Lower leg skin (tissue), 4 donors: ENCODE data around the gene CHAC1. TPM values are rescaled to one million over a fixed set of nuclear protein-coding genes. Genes with fewer than 3 reads are reported as not detected.

Experiments used
- DNase-seq, 2 donors: peaks; one replicate each; pipeline ENCODE4 v3.0.0-alpha.2; 2019; ENCODE audit warnings: low spot score in 2 of 2
- H3K4me3 ChIP-seq: fragments of 200-600 bp; sonication (generic); 2 replicates; pipeline ENCODE4 v1.5.1; 2017; ENCODE audit warnings: mild to moderate bottlenecking, low read depth; ENCODE audit not compliant: poor library complexity, severe bottlenecking
- POLR2A ChIP-seq, 2 donors: fragments of 450-650 bp; IDR thresholded peaks; one replicate each; pipeline ENCODE4 v1.6.1; 2016 to 2017; ENCODE audit warnings: antibody characterized with exemption in 2 of 2, mild to moderate bottlenecking in 1 of 2, moderate library complexity in 1 of 2
- WGBS, 2 donors: methylation state at CpG; one replicate each; pipeline ENCODE4 v1.1.5; 2018; 5-methylcytosine and 5-hydroxymethylcytosine counted together
- intact Hi-C: fragments of 100-400 bp; cut with DNase I; formaldehyde crosslinking; loops from one replicate; pipeline ENCODE4 v1.15.0; 2023; ENCODE audit warnings: low total_unique reads
- total RNA-seq, 4 donors: library from RNA; depleted of rRNA; stranded (reverse); fragments of >200 nt; gene quantifications; one replicate each; pipeline ENCODE4 v1.1.0, GENCODE V29; 2016
- TF ChIP-seq, protein P1 (sequence below), 3 donors: fragments of 450-650 bp; IDR thresholded peaks; one replicate each; pipeline ENCODE4 v1.5.1; 2016; ENCODE audit warnings: antibody characterized with exemption in 3 of 3, mild to moderate bottlenecking in 3 of 3, moderate library complexity in 2 of 3

The CHAC1 gene
- total RNA-seq, 4 donors from 2014 or later, result 0.81 to 13.6 (median 4.4) TPM; not detected in 1

DNA sequence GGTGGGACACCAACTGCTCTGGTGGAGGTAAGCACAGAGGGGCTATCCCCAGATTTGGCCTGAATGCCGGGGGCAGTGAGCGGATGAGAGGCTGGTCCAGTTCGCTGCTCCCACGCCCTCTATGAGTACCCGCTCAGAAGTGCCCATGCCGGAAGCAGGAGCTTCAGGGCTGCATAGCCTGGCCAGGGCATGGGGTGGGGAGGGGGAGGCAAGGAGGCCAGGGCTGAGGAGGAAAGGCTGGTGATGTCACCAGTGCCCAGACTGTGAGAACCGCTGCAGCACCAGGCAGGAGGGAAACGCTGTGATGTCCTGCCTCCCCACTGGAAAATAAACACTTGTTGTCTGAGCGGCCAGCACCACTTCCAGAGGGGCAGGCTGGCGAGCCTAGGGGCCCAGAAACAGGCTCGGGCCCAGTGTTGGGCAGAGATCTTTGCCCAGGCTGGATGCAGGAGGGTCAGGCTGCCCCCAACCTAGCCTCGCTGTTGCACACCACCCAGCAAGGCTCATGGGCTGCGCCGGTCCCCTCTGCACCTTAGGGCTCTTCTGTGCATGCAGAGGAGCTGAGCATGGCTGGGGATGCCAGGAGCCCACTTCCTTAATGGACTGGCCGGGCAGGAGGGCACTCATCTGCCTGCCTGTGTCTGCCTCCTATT, 35.0 kb upstream of the CHAC1 start:
- H3K4me3 ChIP-seq, result no peak overlapping the region
- WGBS, 2 donors, result 76 to 78% methylated on average over 11 to 15 of the region's 15 CpGs

DNA sequence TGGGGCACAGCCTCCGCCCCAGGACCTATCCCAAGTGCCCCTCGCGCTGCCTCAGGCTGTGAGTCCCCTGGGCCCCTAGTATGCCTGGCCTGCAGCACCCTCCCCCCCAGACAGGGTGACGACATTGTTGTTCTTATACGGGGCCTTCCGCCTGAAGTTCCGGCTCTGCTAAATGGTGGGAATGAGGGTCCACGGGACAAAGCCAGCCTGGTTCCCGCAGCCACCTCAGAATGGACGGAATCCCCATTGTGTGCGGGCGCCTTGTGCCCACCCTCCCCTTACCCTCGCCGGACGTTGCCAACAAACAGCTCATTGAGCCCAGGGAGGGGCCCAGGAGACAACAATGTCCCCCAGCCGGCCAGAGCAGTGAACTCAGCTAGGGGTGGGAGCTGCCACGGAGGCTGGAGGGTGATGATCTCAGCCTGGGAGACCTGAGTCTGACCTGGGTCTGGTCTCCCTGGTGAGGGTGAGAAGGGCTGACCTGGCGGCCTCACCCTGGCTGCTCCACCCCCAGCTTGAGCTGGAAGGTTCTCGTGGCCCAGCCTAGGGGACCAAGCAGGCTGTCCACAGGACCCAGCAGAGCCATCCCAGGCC, 34.4 kb upstream of the CHAC1 start:
- TF ChIP-seq, protein P1, sequence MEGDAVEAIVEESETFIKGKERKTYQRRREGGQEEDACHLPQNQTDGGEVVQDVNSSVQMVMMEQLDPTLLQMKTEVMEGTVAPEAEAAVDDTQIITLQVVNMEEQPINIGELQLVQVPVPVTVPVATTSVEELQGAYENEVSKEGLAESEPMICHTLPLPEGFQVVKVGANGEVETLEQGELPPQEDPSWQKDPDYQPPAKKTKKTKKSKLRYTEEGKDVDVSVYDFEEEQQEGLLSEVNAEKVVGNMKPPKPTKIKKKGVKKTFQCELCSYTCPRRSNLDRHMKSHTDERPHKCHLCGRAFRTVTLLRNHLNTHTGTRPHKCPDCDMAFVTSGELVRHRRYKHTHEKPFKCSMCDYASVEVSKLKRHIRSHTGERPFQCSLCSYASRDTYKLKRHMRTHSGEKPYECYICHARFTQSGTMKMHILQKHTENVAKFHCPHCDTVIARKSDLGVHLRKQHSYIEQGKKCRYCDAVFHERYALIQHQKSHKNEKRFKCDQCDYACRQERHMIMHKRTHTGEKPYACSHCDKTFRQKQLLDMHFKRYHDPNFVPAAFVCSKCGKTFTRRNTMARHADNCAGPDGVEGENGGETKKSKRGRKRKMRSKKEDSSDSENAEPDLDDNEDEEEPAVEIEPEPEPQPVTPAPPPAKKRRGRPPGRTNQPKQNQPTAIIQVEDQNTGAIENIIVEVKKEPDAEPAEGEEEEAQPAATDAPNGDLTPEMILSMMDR (IDR thresholded peaks at IDR 0.05), result no peak
- no peak for TF ChIP-seq POLR2A (IDR thresholded peaks at IDR 0.05)
- intact Hi-C loops, result no loop called here
- no peak overlapping the region for H3K4me3 ChIP-seq
- 71 to 85% methylated on average over 17 to 18 of the region's 19 CpGs for WGBS, 2 donors
- no peak for DNase-seq

More for the DNA sequence above, 35.0 kb upstream of the CHAC1 start:
- intact Hi-C loops, result no loop called here
- no peak for DNase-seq
- TF ChIP-seq POLR2A (IDR thresholded peaks at IDR 0.05), result no peak
- TF ChIP-seq, protein P1 (IDR thresholded peaks at IDR 0.05), result no peak

DNA sequence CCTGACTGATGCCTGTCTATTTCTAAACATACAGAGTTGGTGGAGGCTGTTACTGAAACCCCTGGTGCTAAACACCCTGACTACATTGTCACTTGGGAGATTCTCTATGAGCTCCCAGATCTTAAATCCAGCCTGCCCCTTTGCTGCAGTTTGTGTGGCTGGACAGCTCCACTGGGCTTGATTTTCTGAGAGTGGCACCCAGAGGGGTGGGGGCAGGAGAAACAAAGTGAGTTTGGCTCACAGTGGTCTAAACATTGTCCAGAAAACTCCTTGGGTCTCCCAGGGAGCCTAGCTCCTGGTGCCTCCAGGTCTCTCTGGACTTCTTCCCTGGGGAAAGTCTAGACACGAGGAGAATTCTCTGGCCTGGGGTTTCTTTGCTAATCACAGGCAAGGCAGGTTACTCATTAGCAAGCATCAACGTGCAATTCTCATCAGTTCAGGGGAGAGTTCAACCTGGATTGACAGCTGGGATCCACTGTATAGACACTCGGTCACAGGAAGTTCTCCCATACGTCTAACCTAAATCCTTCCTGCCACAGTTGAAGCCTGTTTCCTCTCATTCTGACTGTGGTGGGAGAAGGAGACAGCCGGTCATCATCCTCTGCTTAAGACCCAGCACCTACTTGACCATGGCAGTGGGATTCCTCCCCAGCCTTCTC, 31.2 kb upstream of the CHAC1 start:
- intact Hi-C loops, result no loop called here
- no peak overlapping the region for H3K4me3 ChIP-seq
- 58 to 68% methylated on average over 5 of the region's 5 CpGs for WGBS, 2 donors
- no peak for DNase-seq
- no peak for TF ChIP-seq POLR2A (IDR thresholded peaks at IDR 0.05)
- TF ChIP-seq, protein P1 (IDR thresholded peaks at IDR 0.05), result no peak

DNA sequence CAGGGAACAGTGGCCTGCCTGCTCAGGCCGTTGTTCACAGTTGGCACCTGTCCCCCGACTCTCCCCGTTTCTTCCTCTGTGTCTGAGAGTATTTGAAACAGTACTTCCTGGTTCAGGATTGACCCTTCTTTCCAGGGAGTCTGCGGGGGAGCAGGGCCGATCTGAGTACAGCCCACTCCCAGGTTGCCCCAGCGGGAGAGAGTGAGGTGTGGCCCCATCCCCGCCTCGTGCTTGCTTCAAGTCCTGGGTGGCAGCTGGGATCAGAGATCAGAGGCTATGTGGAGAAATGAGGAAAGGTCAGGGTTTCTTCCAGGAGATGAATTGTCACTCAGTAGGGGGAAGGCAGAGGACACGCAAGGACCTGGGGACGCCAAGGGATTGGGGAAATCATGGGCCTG, 30.7 kb upstream of the CHAC1 start:
- intact Hi-C loops, result no loop called here
- 69 to 71% methylated on average over 10 of the region's 10 CpGs for WGBS, 2 donors

DNA sequence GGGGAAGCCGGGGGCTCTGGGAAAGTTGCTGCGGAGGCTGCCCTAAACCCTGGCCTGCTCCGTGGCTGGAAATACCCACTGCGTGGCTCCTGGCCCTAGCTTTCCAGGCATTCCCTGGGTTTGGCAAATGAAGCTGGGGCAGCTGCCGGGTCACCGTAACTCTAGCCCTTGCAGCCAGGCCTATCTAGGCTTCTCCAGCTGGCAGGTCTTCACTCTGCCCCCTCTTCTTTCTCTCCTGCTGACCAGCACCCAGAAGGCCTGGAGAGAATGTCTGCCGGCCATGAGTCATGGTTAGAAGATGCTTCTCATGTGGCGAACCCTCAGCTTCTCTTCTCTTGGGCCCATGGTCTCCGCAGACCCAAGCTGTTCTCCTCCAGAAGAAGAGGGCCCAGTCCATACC, 29.7 kb upstream of the CHAC1 start:
- WGBS, 2 donors, result 94% methylated on average over 9 of the region's 9 CpGs
- DNase-seq, result no peak
- intact Hi-C loops, result no loop called here
- H3K4me3 ChIP-seq, result no peak overlapping the region
- TF ChIP-seq POLR2A (IDR thresholded peaks at IDR 0.05), result no peak
- TF ChIP-seq, protein P1 (IDR thresholded peaks at IDR 0.05), result no peak

More for the DNA sequence above, 30.7 kb upstream of the CHAC1 start:
- TF ChIP-seq POLR2A (IDR thresholded peaks at IDR 0.05), result no peak
- TF ChIP-seq, protein P1 (IDR thresholded peaks at IDR 0.05), result no peak
- no peak overlapping the region for H3K4me3 ChIP-seq
- DNase-seq, result no peak
